Stomach smooth muscle (tissue), 2 donors: ENCODE data around the gene PDE1C.

Experiments
- H3K27ac ChIP-seq: one replicate; pipeline ENCODE4 v1.7.0; 2013; ENCODE audit warnings: mild to moderate bottlenecking, low read length, inconsistent platforms
- H3K27me3 ChIP-seq, 2 donors: one replicate each; pipeline ENCODE4 v1.7.0; 2013; ENCODE audit warnings: low read length in 2 of 2; ENCODE audit not compliant: insufficient read depth in 2 of 2, control insufficient read depth in 1 of 2
- H3K36me3 ChIP-seq, 2 donors: one replicate each; pipeline ENCODE4 v1.7.0; 2013; ENCODE audit warnings: low read length in 2 of 2; ENCODE audit not compliant: control insufficient read depth in 2 of 2, insufficient read depth in 2 of 2
- H3K4me1 ChIP-seq: one replicate; pipeline ENCODE4 v1.7.0; 2013; ENCODE audit warnings: low read length; ENCODE audit not compliant: control insufficient read depth, insufficient read depth
- H3K4me3 ChIP-seq, 2 donors: one replicate each; pipeline ENCODE4 v1.7.0; 2013; ENCODE audit warnings: low read length in 2 of 2
- H3K9ac ChIP-seq, 2 donors: one replicate each; pipeline ENCODE4 v1.7.0; 2013; ENCODE audit warnings: low read length in 2 of 2, mild to moderate bottlenecking in 1 of 2
- H3K9me3 ChIP-seq, 2 donors: one replicate each; pipeline ENCODE4 v1.7.0; 2013; ENCODE audit warnings: low read length in 2 of 2; ENCODE audit not compliant: control insufficient read depth in 2 of 2
- donor health status: healthy.
- donor health status: Pancreatic carcinoma.

PDE1C gene

GRCh38 chr7:31922848-31923247 lies 147.4 kb downstream of the PDE1C start:
- no peaks in the 10 kb centered on the region for H3K9me3 ChIP-seq
- no peaks in the 10 kb centered on the region for H3K27me3 ChIP-seq
- H3K4me3 ChIP-seq, result no peak overlapping the region
- no peak overlapping the region for H3K27ac ChIP-seq
- no peak overlapping the region for H3K9ac ChIP-seq
- H3K4me1 ChIP-seq, result peaks cover 3% of the 10 kb centered on the region
- H3K36me3 ChIP-seq, result no peaks in the 10 kb centered on the region

- H3K4me3 ChIP-seq, result no peak overlapping the region
- H3K36me3 ChIP-seq, result no peaks in the 10 kb centered on the region
- H3K9ac ChIP-seq, result no peak overlapping the region
- H3K27me3 ChIP-seq, result no peaks in the 10 kb centered on the region
- peaks cover 3% of the 10 kb centered on the region for H3K4me1 ChIP-seq
- H3K27ac ChIP-seq, result no peak overlapping the region
- no peaks in the 10 kb centered on the region for H3K9me3 ChIP-seq
Observed at GRCh38 chr7:31921047-31921446, 149.2 kb downstream of the PDE1C start.

GRCh38 chr7:31919678-31920369 lies 150.4 kb downstream of the PDE1C start:
- no peak overlapping the region for H3K4me3 ChIP-seq
- no peaks in the 10 kb centered on the region for H3K27me3 ChIP-seq

GRCh38 chr7:31918706-31919393 lies 151.4 kb downstream of the PDE1C start:
- Histone ChIP-seq H3K9me3 (no peaks in the 10 kb centered on the region), H3K4me3 (no peak overlapping the region), H3K27me3 (no peaks in the 10 kb centered on the region), H3K4me1 (peaks cover 3% of the 10 kb centered on the region), H3K9ac (no peak overlapping the region), H3K27ac (no peak overlapping the region), H3K36me3 (no peaks in the 10 kb centered on the region)

More at GRCh38 chr7:31919678-31920369, 150.4 kb downstream of the PDE1C start:
- H3K36me3 ChIP-seq, result no peaks in the 10 kb centered on the region
- no peak overlapping the region for H3K27ac ChIP-seq
- H3K9ac ChIP-seq, result no peak overlapping the region
- H3K9me3 ChIP-seq, result no peaks in the 10 kb centered on the region
- peaks cover 3% of the 10 kb centered on the region for H3K4me1 ChIP-seq

- Histone ChIP-seq H3K36me3 (no peaks in the 10 kb centered on the region), H3K9ac (no peak overlapping the region), H3K9me3 (no peaks in the 10 kb centered on the region), H3K27me3 (no peaks in the 10 kb centered on the region), H3K4me1 (peaks cover 3% of the 10 kb centered on the region), H3K27ac (no peak overlapping the region), H3K4me3 (no peak overlapping the region)
Observed at GRCh38 chr7:31917256-31917655, 153.0 kb downstream of the PDE1C start.

- H3K9me3 ChIP-seq, result no peaks in the 10 kb centered on the region
- no peak overlapping the region for H3K27ac ChIP-seq
- H3K27me3 ChIP-seq, result no peaks in the 10 kb centered on the region
- H3K9ac ChIP-seq, result no peak overlapping the region
- H3K36me3 ChIP-seq, result no peaks in the 10 kb centered on the region
- no peak overlapping the region for H3K4me3 ChIP-seq
- no peaks in the 10 kb centered on the region for H3K4me1 ChIP-seq
Observed at GRCh38 chr7:31910191-31910590, 160.0 kb downstream of the PDE1C start.

- Histone ChIP-seq H3K4me1 (no peaks in the 10 kb centered on the region), H3K4me3 (no peak overlapping the region), H3K27me3 (no peaks in the 10 kb centered on the region), H3K9ac (no peak overlapping the region), H3K27ac (no peak overlapping the region), H3K9me3 (no peaks in the 10 kb centered on the region), H3K36me3 (no peaks in the 10 kb centered on the region)
Observed at GRCh38 chr7:31906479-31907171, 163.6 kb downstream of the PDE1C start.

- Histone ChIP-seq H3K27me3 (no peaks in the 10 kb centered on the region), H3K4me1 (no peaks in the 10 kb centered on the region), H3K27ac (no peak overlapping the region), H3K9me3 (no peaks in the 10 kb centered on the region), H3K4me3 (no peak overlapping the region), H3K9ac (no peak overlapping the region), H3K36me3 (no peaks in the 10 kb centered on the region)
Observed at GRCh38 chr7:31903962-31904361, 166.2 kb downstream of the PDE1C start.

GRCh38 chr7:31899356-31899927 lies 170.8 kb downstream of the PDE1C start:
- H3K27ac ChIP-seq, result no peak overlapping the region
- H3K9ac ChIP-seq, result no peak overlapping the region
- H3K4me1 ChIP-seq, result no peaks in the 10 kb centered on the region
- no peaks in the 10 kb centered on the region for H3K36me3 ChIP-seq
- H3K27me3 ChIP-seq, result no peaks in the 10 kb centered on the region
- no peaks in the 10 kb centered on the region for H3K9me3 ChIP-seq
- no peak overlapping the region for H3K4me3 ChIP-seq

- H3K27ac ChIP-seq, result no peak overlapping the region
- no peak overlapping the region for H3K9ac ChIP-seq
- H3K4me3 ChIP-seq, result no peak overlapping the region
- peaks cover 5% of the 10 kb centered on the region for H3K4me1 ChIP-seq
- no peaks in the 10 kb centered on the region for H3K27me3 ChIP-seq
- H3K9me3 ChIP-seq, result no peaks in the 10 kb centered on the region
- H3K36me3 ChIP-seq, result no peaks in the 10 kb centered on the region
Observed at GRCh38 chr7:31896925-31897324, 173.3 kb downstream of the PDE1C start.
